Brain microvascular endothelial cell (primary cell): Measurements from ENCODE around the gene MCC.

Source experiments
- DNase-seq: peaks from one replicate; pipeline ENCODE4 v3.0.0-alpha.2; 2020
- H3K27ac ChIP-seq: fragments of 250-450 bp; sonication (Bioruptor Pico); 2 replicates; pipeline ENCODE4 v1.5.1; 2020; ENCODE audit warnings: mild to moderate bottlenecking, moderate library complexity
- H3K27me3 ChIP-seq: fragments of 250-450 bp; sonication (Bioruptor Pico); replicated peaks from 2 replicates; pipeline ENCODE4 v1.5.1; 2020; ENCODE audit warnings: mild to moderate bottlenecking
- H3K36me3 ChIP-seq: fragments of 250-450 bp; sonication (Bioruptor Pico); replicated peaks from 2 replicates; pipeline ENCODE4 v1.5.1; 2020; ENCODE audit warnings: mild to moderate bottlenecking
- H3K4me3 ChIP-seq: 2 replicates; pipeline ENCODE4 v1.5.1; 2011; ENCODE audit warnings: low read depth, mild to moderate bottlenecking, control low read depth, low read length, moderate library complexity
- CTCF ChIP-seq: IDR thresholded peaks from 2 replicates; pipeline ENCODE4 v1.5.1; 2011; ENCODE audit warnings: low read depth, mild to moderate bottlenecking, moderate library complexity, low read length, control low read depth, inconsistent platforms; ENCODE audit errors: missing control alignments
- in situ Hi-C: cut with HindIII; loops from 2 replicates; pipeline ENCODE4 v1.10.0; 2017; ENCODE audit warnings: low sequenced_read_pairs, low pct_ligation_motif_present

The MCC gene

GRCh38 chr5:113265190-113265589, 223.1 kb downstream of the MCC start:
- no peaks in the 10 kb centered on the region for H3K36me3 ChIP-seq
- in situ Hi-C loops, result no loop called here
- H3K4me3 ChIP-seq, result no peak overlapping the region
- DNase-seq, result no peak
- H3K27me3 ChIP-seq, result no peaks in the 10 kb centered on the region
- H3K27ac ChIP-seq, result no peak overlapping the region
- TF ChIP-seq CTCF, result no peak

- no peaks in the 10 kb centered on the region for H3K27me3 ChIP-seq
- no peaks in the 10 kb centered on the region for H3K36me3 ChIP-seq
- no peak for TF ChIP-seq CTCF
- no peak overlapping the region for H3K4me3 ChIP-seq
- H3K27ac ChIP-seq, result no peak overlapping the region
- in situ Hi-C loops, result no loop called here
- peak; percentile 35 for DNase-seq
Observed at GRCh38 chr5:113264046-113264445, 224.2 kb downstream of the MCC start.

GRCh38 chr5:113263545-113263944, 224.7 kb downstream of the MCC start:
- in situ Hi-C loops, result no loop called here
- H3K27ac ChIP-seq, result no peak overlapping the region
- no peak for TF ChIP-seq CTCF
- DNase-seq, result no peak
- H3K36me3 ChIP-seq, result no peaks in the 10 kb centered on the region
- H3K27me3 ChIP-seq, result no peaks in the 10 kb centered on the region
- H3K4me3 ChIP-seq, result no peak overlapping the region

GRCh38 chr5:113262674-113263073, 225.6 kb downstream of the MCC start:
- in situ Hi-C loops, result no loop called here

GRCh38 chr5:113259034-113259433, 229.2 kb downstream of the MCC start:
- in situ Hi-C loops, result no loop called here
- Histone ChIP-seq H3K4me3 (no peak overlapping the region), H3K27ac (no peak overlapping the region), H3K36me3 (no peaks in the 10 kb centered on the region), H3K27me3 (no peaks in the 10 kb centered on the region)
- DNase-seq, result no peak
- TF ChIP-seq CTCF, result no peak

More at GRCh38 chr5:113262674-113263073, 225.6 kb downstream of the MCC start:
- no peak for TF ChIP-seq CTCF
- no peaks in the 10 kb centered on the region for H3K27me3 ChIP-seq
- DNase-seq, result no peak
- H3K27ac ChIP-seq, result no peak overlapping the region
- no peaks in the 10 kb centered on the region for H3K36me3 ChIP-seq
- H3K4me3 ChIP-seq, result no peak overlapping the region

- no peak for DNase-seq
- in situ Hi-C loops, result no loop called here
- H3K27ac ChIP-seq, result no peak overlapping the region
- H3K36me3 ChIP-seq, result no peaks in the 10 kb centered on the region
- H3K27me3 ChIP-seq, result no peaks in the 10 kb centered on the region
- H3K4me3 ChIP-seq, result no peak overlapping the region
- no peak for TF ChIP-seq CTCF
Observed at GRCh38 chr5:113257545-113257944, 230.7 kb downstream of the MCC start.
